DND-41 (cell line): Measurements from ENCODE around the gene CTDP1.

Experiments used
- EZH2 ChIP-seq: IDR thresholded peaks from 3 replicates; pipeline ENCODE4 v1.6.1; 2012; ENCODE audit warnings: borderline replicate concordance, low read depth, mild to moderate bottlenecking, moderate library complexity, low read length, inconsistent platforms; ENCODE audit not compliant: severe bottlenecking
- TF ChIP-seq, protein P1 (sequence below): IDR thresholded peaks from 2 replicates; pipeline ENCODE4 v1.5.1; 2012; ENCODE audit warnings: borderline replicate concordance, low read length, moderate library complexity, mild to moderate bottlenecking; ENCODE audit not compliant: poor library complexity, severe bottlenecking; ENCODE audit errors: extremely low read depth

DNA sequence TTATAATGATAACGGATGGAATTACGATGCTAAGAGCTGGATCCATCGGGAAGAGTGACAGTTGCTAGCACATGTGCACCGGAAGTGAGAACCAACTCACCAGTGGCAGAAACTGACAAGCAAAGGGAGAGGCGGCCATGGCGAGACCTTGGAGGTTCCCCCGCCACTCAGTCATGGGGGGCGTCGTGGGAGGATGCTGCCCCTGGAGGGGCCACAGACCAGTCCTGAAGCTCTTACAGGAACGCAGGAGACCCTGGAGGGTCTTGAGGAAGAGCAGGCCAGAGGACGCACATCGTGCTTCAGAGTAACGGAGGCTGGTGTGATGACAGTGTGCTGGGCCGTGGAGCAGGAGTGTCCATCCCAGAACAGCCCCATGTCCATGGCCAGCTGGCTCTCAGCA lies 65.0 kb downstream of the CTDP1 start:
- TF ChIP-seq, protein P1, sequence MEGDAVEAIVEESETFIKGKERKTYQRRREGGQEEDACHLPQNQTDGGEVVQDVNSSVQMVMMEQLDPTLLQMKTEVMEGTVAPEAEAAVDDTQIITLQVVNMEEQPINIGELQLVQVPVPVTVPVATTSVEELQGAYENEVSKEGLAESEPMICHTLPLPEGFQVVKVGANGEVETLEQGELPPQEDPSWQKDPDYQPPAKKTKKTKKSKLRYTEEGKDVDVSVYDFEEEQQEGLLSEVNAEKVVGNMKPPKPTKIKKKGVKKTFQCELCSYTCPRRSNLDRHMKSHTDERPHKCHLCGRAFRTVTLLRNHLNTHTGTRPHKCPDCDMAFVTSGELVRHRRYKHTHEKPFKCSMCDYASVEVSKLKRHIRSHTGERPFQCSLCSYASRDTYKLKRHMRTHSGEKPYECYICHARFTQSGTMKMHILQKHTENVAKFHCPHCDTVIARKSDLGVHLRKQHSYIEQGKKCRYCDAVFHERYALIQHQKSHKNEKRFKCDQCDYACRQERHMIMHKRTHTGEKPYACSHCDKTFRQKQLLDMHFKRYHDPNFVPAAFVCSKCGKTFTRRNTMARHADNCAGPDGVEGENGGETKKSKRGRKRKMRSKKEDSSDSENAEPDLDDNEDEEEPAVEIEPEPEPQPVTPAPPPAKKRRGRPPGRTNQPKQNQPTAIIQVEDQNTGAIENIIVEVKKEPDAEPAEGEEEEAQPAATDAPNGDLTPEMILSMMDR: no peak
- no peak for TF ChIP-seq EZH2
